AG20443 (cell line): Measurements from ENCODE around the gene ANKLE1.
"Not testable (repeated sequence)": the region's sequence is repeated elsewhere in the genome, so short reads cannot be mapped to it uniquely, and the experiment has no call there.

Source experiments
- DNase-seq: peaks from one replicate; pipeline ENCODE4 v3.0.0; 2012; ENCODE audit warnings: low spot score, mixed read lengths

The ANKLE1 gene

DNA sequence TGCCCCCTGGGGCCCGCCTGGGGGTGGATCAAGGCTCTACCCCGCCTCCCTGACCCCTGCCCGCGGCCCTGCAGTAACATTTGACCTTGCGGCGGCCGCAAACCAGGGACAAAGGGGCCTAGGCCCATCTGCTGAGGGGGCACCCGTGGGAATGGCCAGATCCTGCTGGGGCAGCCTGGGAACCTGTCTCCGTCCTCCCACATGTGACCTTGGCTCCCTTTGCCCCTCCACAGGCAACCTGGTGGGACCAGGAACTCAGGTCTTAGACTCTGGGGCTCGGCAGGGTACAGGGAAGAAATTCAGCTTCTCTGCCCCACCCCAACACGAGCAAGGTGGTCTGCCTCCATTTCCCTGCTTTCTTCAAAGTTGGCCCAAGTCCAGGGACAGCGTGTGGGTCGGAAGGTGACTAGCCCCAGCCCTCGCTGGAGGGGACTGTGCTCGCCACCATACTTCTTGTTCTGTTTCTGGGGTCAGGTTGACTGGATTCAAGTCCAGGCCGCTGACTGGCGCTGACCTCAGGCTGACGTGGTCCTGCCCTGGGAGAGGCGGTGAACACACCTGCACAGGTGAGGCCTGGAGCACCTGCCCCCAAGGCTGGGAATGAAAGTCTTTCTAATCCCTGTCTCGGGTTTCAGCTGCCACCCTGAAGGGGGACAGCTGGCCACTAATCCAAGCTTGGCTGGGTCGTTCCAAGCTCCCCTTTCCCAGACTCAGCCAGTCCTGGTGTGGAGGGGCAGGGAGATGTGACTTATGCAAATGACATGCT is 33.5 kb upstream of the ANKLE1 start:
- DNase-seq: no peak

DNA sequence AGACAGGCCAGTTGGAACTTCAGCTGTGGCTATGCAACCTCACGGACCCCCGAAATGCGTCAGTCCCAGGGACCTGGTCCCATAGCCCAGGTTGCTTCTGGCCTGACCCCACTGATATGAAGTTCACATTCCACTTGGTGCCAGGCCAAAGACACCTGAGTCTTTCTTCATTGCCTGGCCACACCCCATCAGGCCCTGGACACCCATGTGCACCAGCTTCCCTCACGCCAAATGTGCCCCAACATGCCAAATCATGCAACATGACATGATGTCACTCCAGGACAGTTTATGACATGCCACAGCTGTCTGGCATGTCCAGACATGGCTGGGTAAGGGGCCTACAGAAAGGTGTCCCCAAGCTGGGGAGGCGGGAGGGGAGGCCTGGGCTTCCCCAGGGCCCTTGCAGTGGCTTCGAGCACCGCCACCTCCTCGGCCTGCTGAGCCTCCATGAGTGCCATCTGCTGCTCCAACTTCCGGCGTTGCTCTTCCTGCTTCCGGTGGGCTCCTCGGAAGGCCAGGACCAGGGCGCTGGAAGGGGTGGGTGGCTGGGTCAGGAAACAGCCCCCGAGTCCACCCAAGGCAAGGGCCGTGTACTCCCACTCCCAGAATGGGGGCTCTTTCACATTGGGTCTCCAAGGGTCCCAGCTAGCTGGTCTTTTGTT is 31.7 kb upstream of the ANKLE1 start:
- no peak for DNase-seq

DNA sequence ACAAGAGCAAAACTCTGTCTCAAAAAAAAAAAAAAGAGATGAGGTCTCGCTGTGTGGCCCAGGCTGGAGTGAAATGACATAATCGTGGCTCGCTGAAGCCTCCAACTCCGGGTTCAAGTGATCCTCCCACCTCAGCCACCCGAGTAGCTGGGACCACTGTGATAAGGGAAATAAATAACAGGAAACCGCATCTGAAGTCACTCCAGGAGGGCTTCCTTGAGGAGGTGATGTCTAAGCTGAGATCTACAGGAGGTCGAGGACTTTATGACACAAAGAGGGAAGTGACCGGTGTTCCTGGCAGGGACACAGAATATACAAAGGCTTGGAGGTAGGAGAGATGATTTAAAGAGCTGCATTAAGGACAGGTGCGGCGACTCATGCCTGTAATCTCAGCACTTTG is 27.1 kb upstream of the ANKLE1 start:
- no peak for DNase-seq

DNA sequence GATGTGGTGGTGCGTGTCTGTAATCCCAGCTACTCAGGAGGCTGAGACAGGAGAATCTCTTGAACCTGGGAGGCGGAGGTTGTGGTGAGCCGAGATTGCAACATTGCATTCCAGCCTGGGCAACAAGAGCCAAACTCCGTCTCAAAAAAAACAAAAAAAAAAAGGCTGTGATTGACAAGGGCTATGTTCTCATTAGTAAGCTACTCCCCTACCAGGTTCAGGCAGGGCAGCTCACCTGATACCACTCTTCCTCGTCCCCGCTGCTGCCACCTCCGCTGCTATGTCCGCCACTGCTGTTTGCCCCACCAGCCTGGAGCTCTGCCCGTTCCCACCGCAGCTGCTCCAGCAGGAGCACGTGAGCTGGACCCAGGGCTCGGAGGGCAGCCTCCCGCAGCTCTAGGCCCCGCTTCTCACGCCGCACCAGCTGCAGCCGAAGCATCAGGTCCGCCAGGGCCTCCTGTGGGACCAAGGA is 26.5 kb upstream of the ANKLE1 start:
- DNase-seq: no peak

DNA sequence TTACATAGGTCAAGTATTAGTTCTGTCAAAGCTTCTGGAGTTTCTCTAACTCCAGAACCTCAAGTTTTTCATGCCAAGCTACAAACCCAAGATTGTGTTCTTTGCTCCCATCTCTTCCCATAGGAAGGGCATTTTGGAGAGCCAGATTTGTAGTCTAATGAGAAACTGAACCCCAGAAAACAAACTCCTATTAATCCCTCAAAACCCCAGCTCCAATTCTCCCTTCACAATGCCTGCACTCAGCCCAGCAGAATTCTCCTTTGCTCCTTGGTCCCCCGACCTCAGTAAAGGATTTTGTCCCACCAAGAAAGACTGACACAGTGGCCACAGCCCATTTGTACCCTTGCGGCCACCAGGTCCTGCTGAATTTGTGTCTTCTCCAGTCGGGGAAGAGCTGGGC is 25.6 kb upstream of the ANKLE1 start:
- no peak for DNase-seq

DNA sequence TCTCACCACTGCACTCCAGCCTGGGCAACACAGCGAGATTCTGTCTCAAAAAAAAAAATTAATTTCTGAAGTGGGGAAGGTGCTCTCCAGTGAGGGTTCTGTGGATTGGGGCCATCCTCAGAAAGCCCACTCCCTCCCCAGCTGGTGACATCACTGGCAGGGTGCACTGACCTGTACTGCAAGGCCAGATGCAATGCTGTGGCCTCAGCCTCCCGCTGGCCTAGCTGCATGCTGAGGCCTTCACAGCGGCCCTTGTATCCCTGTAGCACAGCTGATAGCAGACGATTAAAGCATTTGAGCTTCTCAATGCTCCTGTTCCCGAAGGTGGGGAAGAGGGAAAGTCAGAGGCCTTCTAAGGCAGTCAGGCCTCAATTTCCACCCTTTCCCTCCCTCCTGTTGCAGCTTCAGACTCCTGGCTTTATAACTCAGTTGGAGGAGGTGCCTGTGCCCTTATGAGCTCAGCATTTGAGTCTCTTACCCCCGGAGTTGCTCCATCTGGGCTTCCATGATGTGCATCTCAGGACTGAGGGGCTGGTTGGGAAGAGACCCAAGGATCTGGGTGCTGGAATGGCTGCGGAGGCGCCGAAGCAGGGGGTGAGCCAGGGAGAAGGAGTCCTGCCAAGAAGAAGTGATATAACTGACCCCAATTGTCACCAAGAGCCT is 22.5 kb upstream of the ANKLE1 start:
- no peak for DNase-seq

DNA sequence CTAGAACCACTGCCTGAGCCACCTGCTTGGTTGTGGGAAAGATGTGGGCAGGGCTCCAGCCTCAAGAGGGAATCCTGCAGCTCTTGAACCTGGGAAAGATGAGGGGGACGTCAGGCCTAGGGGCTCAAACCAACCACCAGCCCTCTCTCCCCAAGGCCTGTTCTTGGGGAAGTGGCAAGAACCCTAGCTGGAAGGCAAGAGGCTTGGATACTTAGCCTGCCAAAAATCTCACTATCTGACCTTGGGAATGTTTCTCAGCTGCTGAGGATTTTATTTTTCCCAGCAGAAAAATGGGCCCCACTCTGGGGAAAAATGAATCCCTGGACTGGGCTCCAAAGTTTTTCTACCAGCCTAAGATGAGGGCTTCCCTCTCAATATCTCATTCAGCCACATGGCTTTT is 21.8 kb upstream of the ANKLE1 start:
- DNase-seq: no peak

DNA sequence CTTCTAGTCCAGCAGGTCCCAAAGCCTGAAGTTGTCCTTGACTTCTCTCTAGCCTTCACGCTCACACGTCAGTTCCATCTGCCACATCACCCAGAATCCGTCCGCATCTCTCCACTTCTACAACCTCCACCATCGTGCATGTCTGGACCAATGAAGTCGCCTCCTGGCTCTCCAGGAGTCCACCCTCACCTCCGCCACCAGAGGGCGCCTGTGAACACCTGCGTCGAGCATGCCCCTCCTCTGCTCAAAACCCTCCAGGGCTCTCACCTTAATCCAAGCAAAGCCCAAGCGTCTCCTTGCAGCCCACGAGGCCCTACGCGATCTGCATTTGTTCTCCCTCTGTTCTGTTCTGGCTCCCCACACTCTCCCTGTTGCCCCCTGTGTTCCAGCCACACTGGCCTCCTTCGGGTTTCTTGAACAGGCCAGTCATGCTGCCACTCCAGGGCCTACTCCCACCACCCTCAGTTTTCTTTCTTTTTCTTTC is 20.8 kb upstream of the ANKLE1 start:
- peak; percentile 87 for DNase-seq

DNA sequence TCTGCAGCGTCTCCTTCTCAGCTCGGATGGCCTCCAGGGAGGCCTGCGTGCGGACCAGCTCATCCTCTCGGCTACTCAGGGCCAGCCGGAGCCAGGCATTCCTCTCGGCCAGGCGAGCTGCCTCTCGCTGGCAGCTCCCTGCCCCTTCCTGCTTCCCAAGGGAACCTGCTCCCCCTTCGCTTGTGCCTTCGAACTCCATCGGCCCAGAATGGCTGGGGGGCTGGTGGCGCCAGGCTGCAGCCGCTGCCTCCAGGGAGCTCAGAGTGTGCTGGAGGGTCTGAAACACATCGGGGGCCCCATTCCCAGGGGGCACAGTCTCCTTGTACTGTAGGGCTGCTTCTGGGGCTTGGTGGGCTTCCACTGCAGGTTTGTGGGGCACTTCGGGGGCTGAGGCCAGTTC is 19.1 kb upstream of the ANKLE1 start:
- DNase-seq: no peak

DNA sequence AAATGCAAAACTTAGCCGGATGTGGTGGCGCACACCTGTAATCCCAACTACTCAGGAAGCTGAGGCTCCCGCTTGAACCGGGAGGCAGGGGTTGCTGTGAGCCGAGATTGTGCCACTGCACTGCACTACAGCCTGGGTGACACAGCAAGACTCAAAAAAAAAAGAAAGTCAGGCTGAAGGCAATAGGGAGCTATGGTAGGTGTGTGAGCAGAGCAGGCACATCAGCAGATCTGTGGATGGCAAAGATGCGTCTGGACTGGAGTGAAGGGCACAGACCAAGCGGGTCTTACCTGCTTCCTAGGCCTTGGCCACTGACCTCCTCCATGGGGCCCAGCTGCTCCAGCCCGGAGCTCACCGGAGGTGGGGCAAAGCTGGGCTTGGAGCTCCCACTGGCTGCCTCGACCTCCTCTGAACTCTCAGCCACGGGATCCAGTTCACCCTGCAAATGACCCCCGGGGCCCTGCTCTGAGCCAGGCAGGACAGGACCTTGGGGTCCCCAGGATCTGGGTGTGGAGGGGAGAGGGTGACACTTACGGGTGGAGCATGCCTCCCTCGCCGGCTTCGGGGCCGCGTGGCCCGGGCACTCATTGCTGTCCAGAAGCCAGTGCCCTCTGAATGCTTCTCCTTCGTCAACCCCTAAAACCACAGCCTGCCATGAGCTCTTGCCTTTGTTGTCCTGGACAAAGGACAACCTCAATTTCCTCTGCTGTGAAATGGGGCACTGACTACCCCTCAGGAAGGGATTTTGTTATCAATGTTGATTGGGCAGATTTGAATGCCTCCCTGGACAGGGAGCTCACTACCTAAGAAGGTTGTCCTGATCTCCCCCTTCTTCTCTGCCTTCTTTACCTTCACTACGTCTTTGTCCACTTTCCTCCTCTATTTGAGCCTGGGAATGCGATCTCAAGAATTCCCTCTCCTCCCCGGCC is 17.7 kb upstream of the ANKLE1 start:
- DNase-seq: no peak

DNA sequence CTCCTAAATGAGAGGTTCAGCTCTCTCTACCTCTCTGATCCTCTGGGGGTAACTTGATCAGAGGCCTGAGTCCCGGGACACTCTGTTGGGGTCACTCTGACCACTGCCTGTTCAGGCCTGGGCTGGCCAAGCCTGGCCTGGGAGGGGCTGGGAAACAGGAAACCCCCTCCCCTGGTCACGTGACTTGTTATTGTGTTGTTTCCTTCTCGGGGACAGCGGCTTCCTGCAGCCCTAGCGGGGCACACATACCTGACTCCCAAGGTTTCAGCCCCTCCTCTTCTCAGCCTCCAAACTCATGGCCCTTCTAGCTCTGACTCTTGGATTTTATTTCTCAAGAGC is 17.1 kb upstream of the ANKLE1 start, which contains the start of gene USHBP1:
TSS of gene USHBP1 (minus strand) at position 105 of the 339 bp plus-strand sequence. CDS start 446 bp downstream, outside the sequence.
- DNase-seq: no peak

DNA sequence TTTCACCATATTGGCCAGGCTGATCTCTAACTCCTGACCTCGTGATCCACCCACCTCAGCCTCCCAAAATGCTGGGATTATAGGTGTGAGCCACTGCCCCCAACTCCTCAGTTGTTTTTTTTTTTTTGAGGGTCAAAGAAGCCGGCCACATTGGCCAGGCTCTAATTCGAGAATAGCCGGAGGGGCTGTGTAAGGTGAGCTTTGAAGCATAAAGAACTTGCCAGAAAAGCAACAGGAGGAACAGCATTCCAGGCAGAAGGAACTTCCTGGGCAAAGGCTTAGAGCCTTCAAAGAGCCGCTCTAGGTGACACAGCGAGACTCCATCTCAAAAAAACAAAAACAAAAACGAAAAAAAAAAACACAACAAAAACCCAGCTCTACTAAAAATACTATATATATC is 15.7 kb upstream of the ANKLE1 start:
- no peak for DNase-seq

DNA sequence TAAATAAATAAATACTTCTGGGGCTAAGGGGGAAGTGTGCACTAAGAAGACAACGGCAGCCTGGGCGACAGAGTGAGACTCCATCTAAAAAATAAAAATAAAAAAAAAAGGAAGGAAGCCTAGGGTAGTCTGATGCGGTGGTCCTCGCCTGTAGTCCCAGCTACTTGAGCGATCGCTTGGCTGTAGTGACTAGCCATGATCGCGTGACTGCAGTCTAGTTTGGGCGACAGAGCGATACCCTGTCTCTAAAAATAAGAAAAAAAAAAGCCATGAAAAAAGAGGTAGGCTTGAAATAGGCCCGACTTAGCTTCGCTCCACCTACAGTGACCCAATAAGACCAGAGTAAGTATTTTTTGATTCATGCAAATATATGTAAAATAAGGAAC is 15.1 kb upstream of the ANKLE1 start:
- no peak for DNase-seq

DNA sequence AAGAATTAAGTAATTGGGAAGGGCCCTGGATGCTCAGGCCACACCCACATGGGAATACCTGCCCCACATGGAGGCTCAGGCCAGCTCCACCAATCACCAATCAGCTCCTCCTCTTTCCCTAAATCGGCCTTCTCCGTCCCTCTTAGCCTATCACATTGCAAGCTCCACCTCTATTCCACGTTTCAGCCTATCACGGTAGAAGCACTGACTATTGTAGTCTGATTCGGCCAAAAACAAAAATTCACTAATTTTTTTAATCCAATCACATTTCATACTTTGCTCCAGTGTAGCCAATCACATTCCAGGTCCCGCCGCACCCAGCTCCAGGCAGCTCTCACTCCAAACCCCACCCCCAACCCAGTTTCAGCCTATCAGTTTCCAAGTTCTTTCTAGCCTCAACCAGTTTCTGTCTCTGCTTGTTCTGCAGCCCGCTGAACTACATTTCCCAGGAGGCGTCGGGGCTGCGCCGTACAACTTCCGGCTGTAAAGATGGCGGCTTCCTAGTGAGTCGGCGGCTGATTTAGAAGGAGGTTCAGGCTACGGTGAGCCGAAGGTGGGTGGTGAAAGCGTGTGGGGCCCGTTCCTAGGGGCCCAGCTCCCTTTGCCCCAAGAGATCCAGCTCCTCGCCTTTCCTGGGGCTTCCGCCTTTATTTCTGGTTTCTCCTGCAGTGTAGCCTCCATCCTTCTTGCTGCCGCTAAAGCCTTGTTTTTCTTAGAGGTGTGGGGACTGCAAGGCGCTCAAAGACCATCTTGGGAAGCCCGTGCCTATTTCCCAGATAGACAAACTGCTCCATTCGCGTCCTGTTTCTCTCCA is 14.5 kb upstream of the ANKLE1 start, which contains the start of gene BABAM1:
TSS of gene BABAM1 (plus strand) at position 469 of the 814 bp plus-strand sequence. CDS start 1,364 bp downstream, outside the sequence.
- peak; percentile 98 for DNase-seq

DNA sequence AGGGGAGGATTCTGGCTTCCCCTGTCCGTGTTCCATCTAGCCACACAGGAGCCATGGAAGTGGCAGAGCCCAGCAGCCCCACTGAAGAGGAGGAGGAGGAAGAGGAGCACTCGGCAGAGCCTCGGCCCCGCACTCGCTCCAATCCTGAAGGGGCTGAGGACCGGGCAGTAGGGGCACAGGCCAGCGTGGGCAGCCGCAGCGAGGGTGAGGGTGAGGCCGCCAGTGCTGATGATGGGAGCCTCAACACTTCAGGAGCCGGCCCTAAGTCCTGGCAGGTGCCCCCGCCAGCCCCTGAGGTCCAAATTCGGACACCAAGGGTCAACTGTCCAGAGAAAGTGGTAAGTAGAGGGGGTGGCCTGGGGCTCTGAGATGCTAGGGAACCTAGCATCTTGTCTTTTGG is 12.9 kb upstream of the ANKLE1 start:
- DNase-seq: no peak

DNA sequence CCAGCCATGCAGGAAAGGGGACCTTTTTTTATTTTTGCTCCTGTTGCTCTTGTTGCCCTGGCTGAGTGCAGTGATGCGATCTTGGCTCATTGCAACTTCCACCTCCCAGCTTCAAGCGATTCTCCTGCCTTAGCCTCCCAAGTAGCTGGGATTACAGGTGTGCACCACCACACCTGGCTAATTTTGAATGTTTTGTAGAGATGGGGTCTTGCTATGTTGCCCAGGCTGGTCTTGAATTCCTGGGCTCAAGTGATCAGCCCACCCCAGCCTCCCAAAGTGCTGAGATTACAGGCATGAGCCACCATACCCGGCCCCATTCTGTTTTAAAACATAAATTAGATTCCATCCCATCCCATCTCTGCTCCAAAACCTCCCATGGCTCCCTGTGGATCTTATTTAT is 6.8 kb upstream of the ANKLE1 start:
- not testable (repeated sequence) for DNase-seq

DNA sequence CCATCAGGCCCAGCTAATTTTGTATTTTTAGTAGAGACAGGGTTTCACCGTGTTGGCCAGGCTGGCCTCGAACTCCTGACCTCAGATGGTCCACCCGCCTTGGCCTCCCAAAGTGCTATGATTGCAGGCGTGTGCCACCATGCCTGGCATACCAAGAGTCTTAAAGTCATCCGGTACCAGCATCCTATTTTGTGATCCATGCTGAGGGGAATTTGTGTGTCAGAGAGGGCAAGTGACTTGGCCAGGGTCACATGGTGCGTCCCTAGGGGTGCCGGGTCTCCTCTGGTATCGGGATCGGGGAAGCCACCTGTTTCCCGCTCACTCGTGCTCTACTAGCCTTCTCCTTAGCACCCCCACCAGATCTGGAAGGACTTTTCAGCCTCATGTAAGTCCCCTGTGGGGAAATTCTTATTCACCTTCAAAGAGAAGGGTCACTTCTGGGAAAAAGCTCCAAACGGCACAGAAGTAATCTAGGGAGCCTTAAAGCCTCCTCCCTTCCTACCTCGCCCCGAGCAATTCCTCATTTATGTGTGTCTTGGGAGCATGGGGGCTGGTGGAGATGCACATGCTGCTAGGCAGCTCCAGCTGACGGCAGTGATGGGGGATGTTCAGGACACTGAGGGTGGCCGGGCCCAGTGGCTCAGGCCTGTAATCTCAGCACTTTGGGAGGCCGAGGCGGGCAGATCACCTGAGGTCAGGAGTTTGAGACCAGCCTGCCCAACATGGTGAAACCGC is 6.1 kb upstream of the ANKLE1 start:
- no peak for DNase-seq

DNA sequence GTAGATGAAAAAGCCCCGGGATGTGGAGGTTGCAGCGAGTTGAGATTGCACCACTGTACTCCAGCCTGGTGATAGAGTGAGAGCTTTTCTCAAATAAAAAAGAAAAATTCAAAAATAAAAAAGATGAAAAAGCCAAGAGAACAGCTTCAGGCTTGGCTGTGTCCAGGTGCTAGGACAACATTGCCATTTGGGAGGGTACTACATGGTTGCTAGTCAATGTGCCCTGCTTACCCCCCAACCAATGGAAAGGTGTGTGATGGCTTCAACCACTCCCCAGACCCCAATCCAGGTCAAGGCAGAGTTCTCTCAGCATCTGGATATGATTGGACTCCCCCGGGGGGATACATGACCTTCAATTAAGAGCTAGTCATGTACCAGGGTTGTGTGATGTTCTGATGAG is 2.3 kb upstream of the ANKLE1 start:
- DNase-seq: no peak

DNA sequence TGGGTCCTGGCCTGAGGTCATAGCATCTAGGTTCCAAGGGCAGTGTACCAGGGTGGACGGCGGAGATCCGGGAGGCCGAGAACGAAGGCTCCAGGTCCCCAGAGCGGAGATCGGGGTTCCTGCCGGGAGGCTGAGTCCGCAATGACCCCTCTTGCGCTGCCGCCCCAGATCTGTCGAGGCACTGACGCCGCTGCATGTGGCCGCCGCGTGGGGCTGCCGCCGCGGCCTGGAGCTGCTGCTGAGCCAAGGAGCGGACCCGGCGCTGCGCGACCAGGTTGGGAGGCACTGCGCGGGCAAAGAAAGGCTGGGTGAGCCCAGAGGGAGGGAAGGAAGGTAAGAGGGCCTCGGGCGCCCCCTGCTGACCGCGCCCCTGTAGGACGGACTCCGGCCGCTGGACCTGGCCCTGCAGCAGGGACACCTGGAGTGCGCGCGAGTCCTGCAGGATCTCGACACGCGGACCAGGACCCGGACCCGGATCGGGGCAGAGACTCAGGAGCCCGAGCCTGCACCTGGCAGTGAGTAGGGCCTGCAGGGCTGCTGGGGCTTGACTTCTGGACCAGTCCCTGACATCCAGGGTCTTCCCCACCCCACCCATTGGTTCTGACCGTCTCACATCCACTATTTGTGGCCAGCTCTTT is 906 bp downstream of the ANKLE1 start:
- peak; percentile 92 for DNase-seq
